SK-N-SH (cell line): ENCODE data around the gene CHST11. TPM values are rescaled to one million over a fixed set of nuclear protein-coding genes. Genes with fewer than 3 reads are reported as not detected.

Experiments
- CTCF ChIA-PET: fragments of 300-600, 350-600 bp; formaldehyde crosslinking; extraction: SDS; loops from one replicate; lab custom pipeline; 2021; lab: Yijun Ruan, JAX
- POLR2A ChIA-PET: fragments of 350-600 bp; sonication (Branson Sonifier 250); formaldehyde crosslinking; extraction: SDS; loops from one replicate; lab custom pipeline; 2020; ENCODE audit warnings: antibody characterized with exemption, inconsistent platforms; lab: Yijun Ruan, JAX
- DNase-seq: peaks from one replicate; pipeline ENCODE4 v3.0.0; 2012
- H2AFZ ChIP-seq: fragments of 200-600 bp; sonication (generic); 2 replicates; pipeline ENCODE4 v1.8.1; 2016; ENCODE audit warnings: antibody characterized with exemption, mild to moderate bottlenecking, low read depth
- H3F3A ChIP-seq: fragments of 200-600 bp; sonication (generic); replicated peaks from 2 replicates; pipeline ENCODE3; 2016; ENCODE audit warnings: antibody characterized with exemption, mild to moderate bottlenecking; ENCODE audit not compliant: insufficient read depth
- H3K27ac ChIP-seq, 2 experiments: fragments of 200-500 bp in 1 of 2; fragments of 200-600 bp in 1 of 2; sonication (Bioruptor generic) in 1 of 2; sonication (generic), shearing (Covaris generic) in 1 of 2; 2 replicates each; pipeline versions ENCODE4 v1.5.1 to v1.6.1; 2014 to 2016; ENCODE audit warnings: low read depth in 2 of 2, inconsistent platforms in 1 of 2, low read length in 1 of 2, mild to moderate bottlenecking in 1 of 2, mixed read lengths in 1 of 2
- H3K27me3 ChIP-seq: fragments of 200-600 bp; sonication (generic), shearing (Covaris generic); 2 replicates; pipeline ENCODE4 v1.6.1; 2016; ENCODE audit warnings: mixed run types; ENCODE audit not compliant: insufficient read depth
- H3K36me3 ChIP-seq, 2 experiments: fragments of 200-500 bp in 1 of 2; fragments of 200-600 bp in 1 of 2; sonication (Bioruptor generic) in 1 of 2; sonication (generic) in 1 of 2; replicated peaks in 1 of 2; 2 replicates each; pipeline versions ENCODE3 to v1.5.1; 2014 to 2016; ENCODE audit warnings: low read length in 1 of 2, mild to moderate bottlenecking in 1 of 2; ENCODE audit not compliant: insufficient read depth in 2 of 2, control insufficient read depth in 1 of 2
- H3K4me1 ChIP-seq, 2 experiments: fragments of 200-500 bp in 1 of 2; fragments of 200-600 bp in 1 of 2; sonication (Bioruptor generic) in 1 of 2; sonication (generic), shearing (Covaris generic) in 1 of 2; 2 replicates each; pipeline versions ENCODE4 v1.5.1 to v1.6.1; 2014 to 2016; ENCODE audit warnings: low read depth in 1 of 2, low read length in 1 of 2, mixed run types in 1 of 2; ENCODE audit not compliant: insufficient read depth in 2 of 2, control insufficient read depth in 1 of 2
- H3K4me2 ChIP-seq: fragments of 200-600 bp; sonication (generic), shearing (Covaris generic); 2 replicates; pipeline ENCODE4 v1.6.1; 2017; ENCODE audit warnings: mixed run types
- H3K4me3 ChIP-seq, 2 experiments: fragments of 200-500 bp in 1 of 2; fragments of 200-600 bp in 1 of 2; sonication (Bioruptor generic) in 1 of 2; sonication (generic), shearing (Covaris generic) in 1 of 2; 2 replicates each; pipeline versions ENCODE4 v1.5.1 to v1.8.1; 2014 to 2016; ENCODE audit warnings: low read depth in 2 of 2, inconsistent platforms in 1 of 2, low read length in 1 of 2, mild to moderate bottlenecking in 1 of 2, mixed read lengths in 1 of 2, moderate library complexity in 1 of 2
- H3K79me2 ChIP-seq: fragments of 200-600 bp; sonication (generic); 2 replicates; pipeline ENCODE4 v1.8.1; 2017; ENCODE audit warnings: mild to moderate bottlenecking; ENCODE audit not compliant: insufficient read depth
- H3K9ac ChIP-seq: fragments of 200-600 bp; sonication (generic); 2 replicates; pipeline ENCODE4 v1.6.1; 2017; ENCODE audit warnings: mixed run types
- H3K9me2 ChIP-seq: fragments of 200-600 bp; sonication (generic); 2 replicates; pipeline ENCODE4 v1.6.1; 2017; ENCODE audit warnings: mixed run types
- H3K9me3 ChIP-seq: fragments of 200-600 bp; sonication (generic); 2 replicates; pipeline ENCODE4 v1.6.1; 2017; ENCODE audit warnings: mixed run types, mild to moderate bottlenecking, moderate library complexity
- H4K20me1 ChIP-seq: fragments of 200-600 bp; sonication (generic); 2 replicates; pipeline ENCODE4 v1.6.1; 2017; ENCODE audit warnings: mild to moderate bottlenecking, mixed run types; ENCODE audit not compliant: insufficient read depth
- ELF1 ChIP-seq: IDR thresholded peaks from 2 replicates; pipeline ENCODE4 v1.4.0; 2012
- GABPA ChIP-seq: IDR thresholded peaks from 2 replicates; pipeline ENCODE4 v1.4.0; 2012; ENCODE audit warnings: low read depth, mild to moderate bottlenecking
- NFIC ChIP-seq: IDR thresholded peaks from 2 replicates; pipeline ENCODE4 v1.4.0; 2012; ENCODE audit warnings: borderline replicate concordance
- NRF1 ChIP-seq: IDR thresholded peaks from 2 replicates; pipeline ENCODE4 v1.6.1; 2012; ENCODE audit warnings: low read depth, mild to moderate bottlenecking, low read length
- RAD21 ChIP-seq: IDR thresholded peaks from 2 replicates; pipeline ENCODE4 v1.6.1; 2012; ENCODE audit warnings: mild to moderate bottlenecking, low read length
- SMC3 ChIP-seq: IDR thresholded peaks from 2 replicates; pipeline ENCODE4 v1.6.1; 2012; ENCODE audit warnings: low read depth, low read length, improper control_type of control experiment
- TCF12 ChIP-seq: IDR thresholded peaks from 2 replicates; pipeline ENCODE4 v1.4.0; 2012
- YY1 ChIP-seq: IDR thresholded peaks from 2 replicates; pipeline ENCODE4 v1.4.0; 2012; ENCODE audit warnings: low read depth, mild to moderate bottlenecking
- WGBS: methylation state at CpG from one replicate; pipeline ENCODE4 v1.1.6; 2017; ENCODE audit warnings: low lambda C conversion rate; 5-methylcytosine and 5-hydroxymethylcytosine counted together
- polyA plus RNA-seq, 3 experiments: library from polyadenylated mRNA; depleted of rRNA; stranded (reverse); fragments of >200 nt; gene quantifications; 2 replicates each; pipeline ENCODE4 v1.2.3, GENCODE V29; 2012
- TF ChIP-seq, protein P1 (sequence below): IDR thresholded peaks from 2 replicates; pipeline ENCODE4 v1.4.0; 2012; ENCODE audit warnings: low read depth
- TF ChIP-seq, protein P2 (sequence below): fragments of 200-600 bp; sonication (generic); IDR thresholded peaks from 2 replicates; pipeline ENCODE4 v1.6.1; 2017; ENCODE audit warnings: antibody characterized with exemption, mild to moderate bottlenecking, moderate library complexity
- TF ChIP-seq, protein P3 (sequence below): IDR thresholded peaks from 2 replicates; pipeline ENCODE4; 2012
- TF ChIP-seq, protein P4 (sequence below): fragments of 150-350 bp; IDR thresholded peaks from 2 replicates; pipeline ENCODE4 v1.6.1; 2017; ENCODE audit warnings: antibody characterized with exemption, low read length, low read depth, borderline replicate concordance

Gene CHST11
- polyA plus RNA-seq, 1 of the 3 experiments (the other 2 are of a cell fraction): 18.6 TPM

DNA sequence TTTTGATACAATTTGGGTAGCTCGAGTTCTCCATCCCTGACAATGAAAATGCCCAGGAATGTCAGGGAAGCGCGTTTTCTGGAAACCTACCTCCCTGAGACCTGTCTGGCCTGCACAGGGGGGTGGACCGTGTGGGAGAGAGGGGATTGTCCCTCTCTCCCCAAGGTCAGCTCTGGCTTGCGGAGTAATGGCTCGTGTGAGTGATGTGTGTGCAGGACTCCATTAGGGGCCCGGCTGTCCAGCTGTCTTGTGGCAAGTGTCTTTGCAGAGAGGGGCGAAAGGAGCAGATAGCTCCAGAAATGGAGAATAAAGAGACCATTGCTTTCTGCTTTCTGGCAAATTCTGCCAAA is 215.3 kb downstream of the CHST11 start:
- H3K9ac ChIP-seq: no peak overlapping the region; the same call in 1 of the 2 replicates
- ChIA-PET POLR2A (no interaction called here), CTCF (interaction anchor here (1.1 to 9.5 kb wide), 4 partner anchors 11 to 290 kb away, joined by 3 to 66 read pairs (median 4); no protein-coding TSS in a partner anchor)
- H3K79me2 ChIP-seq: no peaks in the 10 kb centered on the region
- no peaks in the 10 kb centered on the region for H3K9me3 ChIP-seq
- no peaks in the 10 kb centered on the region for H3K27me3 ChIP-seq
- WGBS: 21% methylated on average over 8 of the region's 8 CpGs
- H3K36me3 ChIP-seq: no peaks in the 10 kb centered on the region
- H3K4me3 ChIP-seq: peak overlapping the region in 1 of 2 experiments; percentile 29; a peak in 1 of 4 replicates
- no peaks in the 10 kb centered on the region for H4K20me1 ChIP-seq
- DNase-seq: no peak
- peaks cover 25 to 59% of the 10 kb centered on the region in 2 experiments for H3K4me1 ChIP-seq
- no peaks in the 10 kb centered on the region for H3K9me2 ChIP-seq
- no peak overlapping the region for H2AFZ ChIP-seq
- peaks cover 16% of the 10 kb centered on the region for H3F3A ChIP-seq
- peak overlapping the region; percentile 43 to 66; a peak in 3 of 4 replicates for H3K27ac ChIP-seq
- TF ChIP-seq, protein P1, sequence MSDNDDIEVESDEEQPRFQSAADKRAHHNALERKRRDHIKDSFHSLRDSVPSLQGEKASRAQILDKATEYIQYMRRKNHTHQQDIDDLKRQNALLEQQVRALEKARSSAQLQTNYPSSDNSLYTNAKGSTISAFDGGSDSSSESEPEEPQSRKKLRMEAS: no peak
- 0 out of 2 replicates have a peak, but pooled peaks have one; percentile 2 for TF ChIP-seq YY1
- TF ChIP-seq, all 33 proteins: peak for 1
- H3K4me2 ChIP-seq: peak overlapping the region; percentile 67

DNA sequence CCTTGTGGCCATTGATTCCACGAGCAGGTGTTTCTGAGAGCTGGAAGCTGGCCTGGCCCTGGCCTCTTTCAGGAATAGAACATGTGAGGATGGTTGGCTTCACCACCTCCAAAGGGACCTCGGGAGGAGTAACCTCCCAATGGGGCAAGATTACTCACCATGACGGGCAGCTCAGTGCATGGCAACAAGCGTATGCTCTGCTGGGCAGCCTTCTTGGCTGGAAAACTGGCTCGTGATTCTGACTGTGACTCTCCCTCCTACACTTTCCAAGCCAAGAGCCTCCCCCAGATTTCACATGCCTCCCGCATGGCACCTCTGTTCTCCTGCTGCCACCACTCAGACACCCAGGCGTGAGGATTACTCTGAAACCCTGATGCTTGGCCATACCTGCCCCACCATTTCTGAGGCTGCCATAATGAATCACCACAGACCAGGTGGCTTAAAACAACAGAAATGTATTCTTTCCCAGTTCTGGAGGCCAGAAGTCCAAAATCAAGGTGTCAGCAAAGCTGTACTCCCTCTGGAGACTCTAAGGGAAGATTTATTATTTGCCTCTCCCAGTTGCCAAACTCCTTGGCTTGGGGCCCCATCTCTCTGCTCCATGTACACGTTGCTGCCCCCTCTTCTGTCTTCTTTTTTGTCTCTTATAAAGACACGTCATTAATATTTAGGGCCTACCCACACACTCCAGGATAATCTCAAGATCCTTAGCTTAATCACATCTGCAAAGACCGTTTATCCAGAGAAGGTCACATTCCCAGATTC is 215.9 kb downstream of the CHST11 start:
- TF ChIP-seq NRF1 (no peak), TCF12 (no peak), GABPA (no peak), ELF1 (no peak), SMC3 (no peak), NFIC (0 out of 2 replicates have a peak, but pooled peaks have one; percentile 18), RAD21 (no peak)
- TF ChIP-seq, protein P2, sequence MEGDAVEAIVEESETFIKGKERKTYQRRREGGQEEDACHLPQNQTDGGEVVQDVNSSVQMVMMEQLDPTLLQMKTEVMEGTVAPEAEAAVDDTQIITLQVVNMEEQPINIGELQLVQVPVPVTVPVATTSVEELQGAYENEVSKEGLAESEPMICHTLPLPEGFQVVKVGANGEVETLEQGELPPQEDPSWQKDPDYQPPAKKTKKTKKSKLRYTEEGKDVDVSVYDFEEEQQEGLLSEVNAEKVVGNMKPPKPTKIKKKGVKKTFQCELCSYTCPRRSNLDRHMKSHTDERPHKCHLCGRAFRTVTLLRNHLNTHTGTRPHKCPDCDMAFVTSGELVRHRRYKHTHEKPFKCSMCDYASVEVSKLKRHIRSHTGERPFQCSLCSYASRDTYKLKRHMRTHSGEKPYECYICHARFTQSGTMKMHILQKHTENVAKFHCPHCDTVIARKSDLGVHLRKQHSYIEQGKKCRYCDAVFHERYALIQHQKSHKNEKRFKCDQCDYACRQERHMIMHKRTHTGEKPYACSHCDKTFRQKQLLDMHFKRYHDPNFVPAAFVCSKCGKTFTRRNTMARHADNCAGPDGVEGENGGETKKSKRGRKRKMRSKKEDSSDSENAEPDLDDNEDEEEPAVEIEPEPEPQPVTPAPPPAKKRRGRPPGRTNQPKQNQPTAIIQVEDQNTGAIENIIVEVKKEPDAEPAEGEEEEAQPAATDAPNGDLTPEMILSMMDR: no peak
- TF ChIP-seq, protein P3, sequence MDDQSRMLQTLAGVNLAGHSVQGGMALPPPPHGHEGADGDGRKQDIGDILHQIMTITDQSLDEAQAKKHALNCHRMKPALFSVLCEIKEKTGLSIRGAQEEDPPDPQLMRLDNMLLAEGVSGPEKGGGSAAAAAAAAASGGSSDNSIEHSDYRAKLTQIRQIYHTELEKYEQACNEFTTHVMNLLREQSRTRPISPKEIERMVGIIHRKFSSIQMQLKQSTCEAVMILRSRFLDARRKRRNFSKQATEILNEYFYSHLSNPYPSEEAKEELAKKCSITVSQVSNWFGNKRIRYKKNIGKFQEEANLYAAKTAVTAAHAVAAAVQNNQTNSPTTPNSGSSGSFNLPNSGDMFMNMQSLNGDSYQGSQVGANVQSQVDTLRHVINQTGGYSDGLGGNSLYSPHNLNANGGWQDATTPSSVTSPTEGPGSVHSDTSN: peak; percentile 61
- TF ChIP-seq, protein P4, sequence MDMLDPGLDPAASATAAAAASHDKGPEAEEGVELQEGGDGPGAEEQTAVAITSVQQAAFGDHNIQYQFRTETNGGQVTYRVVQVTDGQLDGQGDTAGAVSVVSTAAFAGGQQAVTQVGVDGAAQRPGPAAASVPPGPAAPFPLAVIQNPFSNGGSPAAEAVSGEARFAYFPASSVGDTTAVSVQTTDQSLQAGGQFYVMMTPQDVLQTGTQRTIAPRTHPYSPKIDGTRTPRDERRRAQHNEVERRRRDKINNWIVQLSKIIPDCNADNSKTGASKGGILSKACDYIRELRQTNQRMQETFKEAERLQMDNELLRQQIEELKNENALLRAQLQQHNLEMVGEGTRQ: no peak
- TF ChIP-seq, protein P1: 0 out of 2 replicates have a peak, but pooled peaks have one; percentile 28
- CTCF ChIA-PET: interaction anchor here (0.6 to 9.5 kb wide), 7 partner anchors 11 to 290 kb away, joined by 3 to 66 read pairs (median 3); no protein-coding TSS in a partner anchor
- peaks cover 25 to 56% of the 10 kb centered on the region in 2 experiments for H3K4me1 ChIP-seq
- H3K9me3 ChIP-seq: no peaks in the 10 kb centered on the region
- no peaks in the 10 kb centered on the region for H3K36me3 ChIP-seq
- peak overlapping the region; percentile 43 to 66; a peak in 3 of 4 replicates for H3K27ac ChIP-seq
- no peaks in the 10 kb centered on the region for H3K27me3 ChIP-seq
- H3F3A ChIP-seq: peaks cover 16% of the 10 kb centered on the region
- no peak for DNase-seq
- peak overlapping the region; percentile 67 for H3K4me2 ChIP-seq
- no peak overlapping the region for H3K4me3 ChIP-seq
- H2AFZ ChIP-seq: no peak overlapping the region
- no peak overlapping the region; the same call in 1 of the 2 replicates for H3K9ac ChIP-seq
- no peaks in the 10 kb centered on the region for H4K20me1 ChIP-seq
- 77% methylated on average over 7 of the region's 10 CpGs for WGBS
- no peaks in the 10 kb centered on the region for H3K9me2 ChIP-seq
- H3K79me2 ChIP-seq: no peaks in the 10 kb centered on the region
- POLR2A ChIA-PET: no interaction called here
